Adrenal gland (tissue), 12 donors: ENCODE data around the gene MIGA2. TPM values are rescaled to one million over a fixed set of nuclear protein-coding genes. Genes with fewer than 3 reads are reported as not detected.

Experiments
- DNase-seq, 7 donors: peaks; one replicate each; pipeline ENCODE4 v3.0.0-alpha.2; 2019 to 2020
- H3K27ac ChIP-seq, 5 donors: fragments of 200-600 bp; sonication (generic) in 4 of 5; 1 replicate in 3 of 5; 2 replicates in 2 of 5; pipeline versions ENCODE4 v1.5.1 to v1.8.0; 2016 to 2020; ENCODE audit warnings: mild to moderate bottlenecking in 1 of 5
- H3K27me3 ChIP-seq: fragments of 200-600 bp; 2 replicates; pipeline ENCODE4 v1.8.0; 2021
- H3K36me3 ChIP-seq, 2 donors: fragments of 200-600 bp; replicated peaks in 1 of 2; 1 replicate in 1 of 2; 2 replicates in 1 of 2; pipeline versions ENCODE4 v1.5.1 to v1.8.0; 2018 to 2022
- H3K4me1 ChIP-seq, 2 donors: fragments of 200-600 bp; replicated peaks in 1 of 2; 1 replicate in 1 of 2; 2 replicates in 1 of 2; pipeline versions ENCODE4 v1.5.1 to v1.8.0; 2018 to 2021
- H3K4me3 ChIP-seq, 4 donors: fragments of 200-600 bp; sonication (generic) in 3 of 4; one replicate each; pipeline ENCODE4 v1.5.1; 2016 to 2018
- H3K9me3 ChIP-seq, 3 donors: fragments of 200-600 bp; sonication (generic) in 1 of 3; replicated peaks in 1 of 3; 1 replicate in 2 of 3; 2 replicates in 1 of 3; pipeline versions ENCODE4 v1.5.1 to v1.8.0; 2016 to 2021
- CTCF ChIP-seq, 6 experiments: fragments of 450-650 bp in 4 of 6; fragments of 200-600 bp in 2 of 6; sonication (generic) in 1 of 6; IDR thresholded peaks; 1 replicate in 5 of 6; 2 replicates in 1 of 6; pipeline versions ENCODE4 v1.5.1 to v1.8.0; 2016 to 2021; ENCODE audit warnings: antibody characterized with exemption in 6 of 6, mild to moderate bottlenecking in 2 of 6, moderate library complexity in 1 of 6
- POLR2A ChIP-seq, 2 donors: fragments of 450-650 bp; IDR thresholded peaks; one replicate each; pipeline ENCODE4 v1.6.1; 2017; ENCODE audit warnings: antibody characterized with exemption in 2 of 2, mild to moderate bottlenecking in 2 of 2, moderate library complexity in 1 of 2
- WGBS, 4 donors: extraction: QIAGEN DNeasy Blood & Tissue Kit in 2 of 4; methylation state at CpG; one replicate each; pipeline versions ENCODE4 v1.1.5 to v1.1.7; 2013 to 2017; 5-methylcytosine and 5-hydroxymethylcytosine counted together
- intact Hi-C, 2 donors: fragments of 100-400 bp; cut with DNase I; formaldehyde crosslinking; loops; one replicate each; pipeline versions ENCODE4 v1.14.1 to v1.15.0; 2022 to 2023
- polyA plus RNA-seq, 3 donors: library from polyadenylated mRNA; stranded (reverse); fragments of 200-250 nt in 2 of 3; fragments of 350-450 nt in 1 of 3; fragmentation: Illumina TruSeq in 1 of 3; extraction: RNeasy Lipid Tissue Mini Kit (QIAGEN cat#74804) in 1 of 3; gene quantifications; one replicate each; pipeline ENCODE4 v1.2.3, GENCODE V29; 2013 to 2014
- total RNA-seq, 9 donors: library from RNA; depleted of rRNA in 4 of 9; stranded (reverse); fragments of >200 nt in 4 of 9; fragments of 120-200 nt in 1 of 9; fragmentation: NEBNext Ultra II Directional in 1 of 9; extraction: Animal tissue kit (Norgen Biotek cat#: 25700) in 1 of 9; gene quantifications; one replicate each; pipeline versions ENCODE4 v1.1.0 to v1.2.4, GENCODE V29; 2013 to 2023
- donor health status: healthy with polysubstance abuse.
- donor health status: Bipolar disorder and iron deficiency.
- donor health status: DM: yes; HTN: yes; CAD: no.
- donor health status: DM: no; HTN: no; CAD: no.
- donor health status: DM: no; HTN: no; CAD: no.
- donor health status: DM: yes; HTN: yes; CAD: no.

MIGA2 gene
- total and polyA plus RNA-seq, 12 donors = 8.9 to 74.6 (median 43.7) TPM

- peak in 1 of 7 donors; percentile 28 for DNase-seq
Observed at GRCh38 chr9:129036923-129037766, 719 bp downstream of the MIGA2 start.

DNA sequence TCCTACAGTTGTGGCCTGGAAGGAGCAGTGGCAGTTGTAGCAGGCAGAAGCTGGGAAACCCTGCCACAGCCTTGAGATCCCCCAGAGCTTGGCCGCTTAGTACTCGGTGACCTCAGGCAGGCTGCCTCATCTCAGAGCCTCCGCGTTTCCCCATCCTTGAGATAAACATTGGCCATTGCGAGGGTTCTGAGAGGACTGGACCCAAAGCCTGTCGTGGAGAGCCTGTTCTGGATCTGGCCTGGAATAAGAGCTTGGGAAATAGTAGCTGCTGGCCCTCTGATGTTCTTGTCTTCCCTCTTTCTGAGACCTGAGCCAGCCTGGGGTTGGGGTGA, 1.3 kb downstream of the MIGA2 start:
- peak in 6 of 7 donors; percentile 63 to 80 (median 72) for DNase-seq
- peak overlapping the region in 1 of 4 donors; percentile 73 for H3K4me3 ChIP-seq
- no peaks in the 10 kb centered on the region for H3K9me3 ChIP-seq
- no peaks in the 10 kb centered on the region for H3K27me3 ChIP-seq
- peak overlapping the region; percentile 25 to 82 (median 72) for H3K27ac ChIP-seq
- peaks cover 18 to 19% of the 10 kb centered on the region in 2 donors for H3K4me1 ChIP-seq
- peaks cover 0 to 24% of the 10 kb centered on the region in 2 donors for H3K36me3 ChIP-seq
- intact Hi-C loops = no loop called here
- TF ChIP-seq CTCF (IDR thresholded peaks at IDR 0.05) = no peak
- TF ChIP-seq POLR2A (IDR thresholded peaks at IDR 0.05) = peak in 1 of 2 donors; percentile 46
- WGBS, 4 donors = 17 to 51% (median 28%) methylated on average over 6 of the region's 6 CpGs

More at GRCh38 chr9:129036923-129037766, 719 bp downstream of the MIGA2 start:
- Histone ChIP-seq H3K9me3 (no peaks in the 10 kb centered on the region), H3K27ac (peak overlapping the region; percentile 25 to 82 (median 69)), H3K4me3 (peak overlapping the region; percentile 72 to 91 (median 82)), H3K36me3 (peaks cover 0 to 18% of the 10 kb centered on the region in 2 donors), H3K4me1 (peaks cover 18 to 19% of the 10 kb centered on the region in 2 donors), H3K27me3 (no peaks in the 10 kb centered on the region)
- 4 to 10% (median 9%) methylated on average over 18 to 32 of the region's 32 CpGs for WGBS, 4 donors
- intact Hi-C loops = no loop called here
- no peak for TF ChIP-seq CTCF (IDR thresholded peaks at IDR 0.05)
- no peak for TF ChIP-seq POLR2A (IDR thresholded peaks at IDR 0.05)

- TF ChIP-seq POLR2A (IDR thresholded peaks at IDR 0.05) (no peak), CTCF (IDR thresholded peaks at IDR 0.05) (no peak)
- WGBS, 4 donors = 34 to 40% (median 37%) methylated on average over 4 to 8 of the region's 8 CpGs
- H3K9me3 ChIP-seq = no peaks in the 10 kb centered on the region
- H3K4me1 ChIP-seq = peaks cover 18 to 19% of the 10 kb centered on the region in 2 donors
- intact Hi-C loops = no loop called here
- peak in 6 of 7 donors; percentile 51 to 78 (median 64) for DNase-seq
- no peaks in the 10 kb centered on the region for H3K27me3 ChIP-seq
- peak overlapping the region in 1 of 4 donors; percentile 73 for H3K4me3 ChIP-seq
- H3K36me3 ChIP-seq = peaks cover 0 to 27% of the 10 kb centered on the region in 2 donors
- peak overlapping the region; percentile 25 to 82 (median 72) for H3K27ac ChIP-seq
Observed at GRCh38 chr9:129038109-129038852, 1.9 kb downstream of the MIGA2 start.

GRCh38 chr9:129040113-129040643, 3.8 kb downstream of the MIGA2 start:
- intact Hi-C loops = no loop called here
- TF ChIP-seq CTCF (IDR thresholded peaks at IDR 0.05) = no peak
- no peak for TF ChIP-seq POLR2A (IDR thresholded peaks at IDR 0.05)
- WGBS, 4 donors = 85 to 88% (median 86%) methylated on average over 7 to 12 of the region's 12 CpGs
- Histone ChIP-seq H3K4me3 (no peak overlapping the region), H3K36me3 (peaks cover 0 to 35% of the 10 kb centered on the region in 2 donors), H3K27me3 (no peaks in the 10 kb centered on the region), H3K9me3 (no peaks in the 10 kb centered on the region), H3K27ac (no peak overlapping the region), H3K4me1 (peaks cover 18 to 19% of the 10 kb centered on the region in 2 donors)
- no peak for DNase-seq
